ENCODE results near the gene DAD1.
"Not testable (repeated sequence)": the region's sequence is repeated elsewhere in the genome, so short reads cannot be mapped to it uniquely, and the experiment has no call there.

The DAD1 gene

GRCh38 chr14:22566845-22567244 lies 22.2 kb downstream of the DAD1 start:
- H3K79me2 ChIP-seq (ENCODE audit: control insufficient read depth, insufficient read depth, low read length): peaks cover 2% of the 10 kb centered on the region
- no peak overlapping the region for H4K5ac ChIP-seq (ENCODE audit: low read length)
- no peak overlapping the region for H3K4ac ChIP-seq (ENCODE audit: low read depth, low read length)
- no peak overlapping the region for H3K56ac ChIP-seq (ENCODE audit: low read length)
- H3K36me3 ChIP-seq (ENCODE audit: control insufficient read depth, insufficient read depth, low read length): peaks cover 1% of the 10 kb centered on the region
- no CpG with 5 or more reads among the region's 2 CpGs for WGBS (ENCODE audit: extremely low coverage, insufficient coverage, low lambda C conversion rate)
- H4K8ac ChIP-seq (ENCODE audit: low read depth, low read length): no peak overlapping the region
- H3K4me2 ChIP-seq (ENCODE audit: low read length): no peak overlapping the region
- peaks cover 2% of the 10 kb centered on the region for H3K4me1 ChIP-seq (ENCODE audit: control insufficient read depth, low read depth, low read length)
- H3K27ac ChIP-seq (ENCODE audit: low read depth, low read length): no peak overlapping the region
- no peaks in the 10 kb centered on the region for H3K27me3 ChIP-seq (ENCODE audit: insufficient read depth, low read length, poor library complexity)
- peaks cover 4% of the 10 kb centered on the region for H3K79me1 ChIP-seq (ENCODE audit: low read length)
- H3K18ac ChIP-seq (ENCODE audit: low read length): no peak overlapping the region
- no peak overlapping the region for H2AK5ac ChIP-seq (ENCODE audit: low read length)
- no peak for DNase-seq
- H2BK120ac ChIP-seq (ENCODE audit: low read depth, low read length): no peak overlapping the region
- no peak overlapping the region for H3K23ac ChIP-seq (ENCODE audit: low read length)
- H2BK15ac ChIP-seq (replicated peaks; ENCODE audit: low read depth): no peak overlapping the region
- no peak overlapping the region for H3K4me3 ChIP-seq (ENCODE audit: low read length)
- no peak overlapping the region for H3K9ac ChIP-seq (ENCODE audit: low read length)
- no peak overlapping the region for H2BK5ac ChIP-seq (ENCODE audit: low read length)

GRCh38 chr14:22566266-22566665 lies 22.8 kb downstream of the DAD1 start:
- not testable (repeated sequence) for H4K8ac ChIP-seq (ENCODE audit: low read depth, low read length); H3K4me3 ChIP-seq (ENCODE audit: low read length); H3K4me1 ChIP-seq (ENCODE audit: control insufficient read depth, low read depth, low read length); DNase-seq; H3K79me2 ChIP-seq (ENCODE audit: control insufficient read depth, insufficient read depth, low read length); H3K4me2 ChIP-seq (ENCODE audit: low read length); H3K56ac ChIP-seq (ENCODE audit: low read length); H3K23ac ChIP-seq (ENCODE audit: low read length); H3K4ac ChIP-seq (ENCODE audit: low read depth, low read length); H3K9ac ChIP-seq (ENCODE audit: low read length); H3K18ac ChIP-seq (ENCODE audit: low read length); H2BK5ac ChIP-seq (ENCODE audit: low read length); H4K5ac ChIP-seq (ENCODE audit: low read length); H3K27ac ChIP-seq (ENCODE audit: low read depth, low read length); H3K79me1 ChIP-seq (ENCODE audit: low read length); H3K27me3 ChIP-seq (ENCODE audit: insufficient read depth, low read length, poor library complexity); H2AK5ac ChIP-seq (ENCODE audit: low read length); H2BK15ac ChIP-seq (replicated peaks; ENCODE audit: low read depth); H2BK120ac ChIP-seq (ENCODE audit: low read depth, low read length); H3K36me3 ChIP-seq (ENCODE audit: control insufficient read depth, insufficient read depth, low read length)
- WGBS (ENCODE audit: extremely low coverage, insufficient coverage, low lambda C conversion rate): no CpG with 5 or more reads among the region's 9 CpGs

DNA sequence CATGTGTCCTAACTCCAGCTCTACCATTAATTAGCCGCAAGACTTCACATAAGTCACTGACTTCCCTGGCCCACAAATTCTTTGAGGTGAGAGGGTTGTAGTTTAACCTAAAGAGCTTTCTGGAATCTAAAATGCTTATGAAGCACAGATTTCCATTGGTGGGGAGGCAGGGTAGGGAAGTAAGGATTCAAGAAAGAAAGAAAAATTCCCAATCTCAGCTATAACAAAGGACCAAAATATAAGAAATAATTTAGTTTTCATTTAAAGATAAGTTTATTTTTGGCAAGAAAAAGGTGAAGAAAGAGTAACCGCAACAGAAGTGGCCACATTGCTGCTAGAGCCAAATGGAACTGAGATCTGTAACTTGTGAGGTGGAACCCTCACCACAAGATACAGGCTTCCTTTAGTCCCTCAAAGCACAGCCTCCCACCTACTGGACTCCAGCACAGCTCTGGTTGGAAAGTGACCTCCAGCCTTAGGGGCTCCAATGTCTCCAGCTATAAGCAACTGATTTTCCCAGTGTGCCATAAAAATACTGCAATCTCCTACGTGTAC lies 23.6 kb downstream of the DAD1 start:
- no peak overlapping the region for H3K4me3 ChIP-seq (ENCODE audit: low read length)
- peaks cover 4% of the 10 kb centered on the region for H3K79me1 ChIP-seq (ENCODE audit: low read length)
- peaks cover 2% of the 10 kb centered on the region for H3K79me2 ChIP-seq (ENCODE audit: control insufficient read depth, insufficient read depth, low read length)
- H2BK5ac ChIP-seq (ENCODE audit: low read length): no peak overlapping the region
- peak overlapping the region; percentile 59 for H4K8ac ChIP-seq (ENCODE audit: low read depth, low read length)
- DNase-seq: no peak
- peak overlapping the region; percentile 38 for H3K56ac ChIP-seq (ENCODE audit: low read length)
- no peak overlapping the region for H3K9ac ChIP-seq (ENCODE audit: low read length)
- no CpG with 5 or more reads among the region's 3 CpGs for WGBS (ENCODE audit: extremely low coverage, insufficient coverage, low lambda C conversion rate)
- no peak overlapping the region for H2BK120ac ChIP-seq (ENCODE audit: low read depth, low read length)
- H3K27ac ChIP-seq (ENCODE audit: low read depth, low read length): no peak overlapping the region
- H3K23ac ChIP-seq (ENCODE audit: low read length): no peak overlapping the region
- no peak overlapping the region for H3K4me2 ChIP-seq (ENCODE audit: low read length)
- H3K4ac ChIP-seq (ENCODE audit: low read depth, low read length): peak overlapping the region; percentile 2
- H2AK5ac ChIP-seq (ENCODE audit: low read length): no peak overlapping the region
- peak overlapping the region; percentile 4 for H3K18ac ChIP-seq (ENCODE audit: low read length)
- no peak overlapping the region for H2BK15ac ChIP-seq (replicated peaks; ENCODE audit: low read depth)
- peaks cover 1% of the 10 kb centered on the region for H3K36me3 ChIP-seq (ENCODE audit: control insufficient read depth, insufficient read depth, low read length)
- H4K5ac ChIP-seq (ENCODE audit: low read length): no peak overlapping the region
- no peaks in the 10 kb centered on the region for H3K27me3 ChIP-seq (ENCODE audit: insufficient read depth, low read length, poor library complexity)
- H3K4me1 ChIP-seq (ENCODE audit: control insufficient read depth, low read depth, low read length): peaks cover 6% of the 10 kb centered on the region

GRCh38 chr14:22564463-22564862 lies 24.6 kb downstream of the DAD1 start:
- no peak overlapping the region for H3K27ac ChIP-seq (ENCODE audit: low read depth, low read length)
- H3K27me3 ChIP-seq (ENCODE audit: insufficient read depth, low read length, poor library complexity): no peaks in the 10 kb centered on the region
- no peak overlapping the region for H3K23ac ChIP-seq (ENCODE audit: low read length)
- H2BK120ac ChIP-seq (ENCODE audit: low read depth, low read length): no peak overlapping the region
- no peak overlapping the region for H3K4me2 ChIP-seq (ENCODE audit: low read length)
- no peak overlapping the region for H3K9ac ChIP-seq (ENCODE audit: low read length)
- no peak overlapping the region for H4K5ac ChIP-seq (ENCODE audit: low read length)
- H3K79me2 ChIP-seq (ENCODE audit: control insufficient read depth, insufficient read depth, low read length): peaks cover 2% of the 10 kb centered on the region
- H2BK15ac ChIP-seq (replicated peaks; ENCODE audit: low read depth): no peak overlapping the region
- H2BK5ac ChIP-seq (ENCODE audit: low read length): no peak overlapping the region
- H3K36me3 ChIP-seq (ENCODE audit: control insufficient read depth, insufficient read depth, low read length): peaks cover 1% of the 10 kb centered on the region
- H3K4me3 ChIP-seq (ENCODE audit: low read length): no peak overlapping the region
- H3K18ac ChIP-seq (ENCODE audit: low read length): no peak overlapping the region
- peaks cover 6% of the 10 kb centered on the region for H3K4me1 ChIP-seq (ENCODE audit: control insufficient read depth, low read depth, low read length)
- H3K56ac ChIP-seq (ENCODE audit: low read length): no peak overlapping the region
- H3K4ac ChIP-seq (ENCODE audit: low read depth, low read length): no peak overlapping the region
- H4K8ac ChIP-seq (ENCODE audit: low read depth, low read length): no peak overlapping the region
- H2AK5ac ChIP-seq (ENCODE audit: low read length): no peak overlapping the region
- WGBS (ENCODE audit: extremely low coverage, insufficient coverage, low lambda C conversion rate): no CpG with 5 or more reads among the region's 1 CpG
- no peak for DNase-seq
- H3K79me1 ChIP-seq (ENCODE audit: low read length): peaks cover 4% of the 10 kb centered on the region

DNA sequence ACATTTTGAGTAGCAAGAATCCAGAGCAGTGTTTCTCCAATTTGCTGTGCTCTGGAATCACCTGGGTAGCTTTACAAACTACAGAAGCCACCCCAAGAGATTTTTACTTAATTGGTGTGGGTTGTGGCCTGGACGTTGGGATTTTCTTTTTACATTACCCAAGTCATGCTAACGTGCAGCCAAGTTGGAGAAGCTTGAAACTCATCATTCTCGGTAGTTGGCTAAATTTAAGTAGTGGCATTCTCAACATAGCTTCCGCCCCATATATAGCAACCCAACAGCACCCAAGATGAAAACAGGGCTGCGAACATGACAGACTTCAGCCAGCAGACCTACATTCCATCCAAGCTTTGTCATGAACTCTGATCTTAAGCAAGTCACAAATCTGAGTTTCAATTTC lies 25.0 kb downstream of the DAD1 start:
- peaks cover 6% of the 10 kb centered on the region for H3K4me1 ChIP-seq (ENCODE audit: control insufficient read depth, low read depth, low read length)
- no peak overlapping the region for H3K4ac ChIP-seq (ENCODE audit: low read depth, low read length)
- peaks cover 1% of the 10 kb centered on the region for H3K36me3 ChIP-seq (ENCODE audit: control insufficient read depth, insufficient read depth, low read length)
- no peak overlapping the region for H3K9ac ChIP-seq (ENCODE audit: low read length)
- H3K4me2 ChIP-seq (ENCODE audit: low read length): no peak overlapping the region
- no peak overlapping the region for H3K27ac ChIP-seq (ENCODE audit: low read depth, low read length)
- no peak overlapping the region for H2BK15ac ChIP-seq (replicated peaks; ENCODE audit: low read depth)
- peaks cover 2% of the 10 kb centered on the region for H3K79me1 ChIP-seq (ENCODE audit: low read length)
- no CpG with 5 or more reads among the region's 5 CpGs for WGBS (ENCODE audit: extremely low coverage, insufficient coverage, low lambda C conversion rate)
- H2BK5ac ChIP-seq (ENCODE audit: low read length): no peak overlapping the region
- no peak overlapping the region for H3K4me3 ChIP-seq (ENCODE audit: low read length)
- H2BK120ac ChIP-seq (ENCODE audit: low read depth, low read length): peak overlapping the region; percentile 78
- no peak overlapping the region for H4K8ac ChIP-seq (ENCODE audit: low read depth, low read length)
- no peak overlapping the region for H2AK5ac ChIP-seq (ENCODE audit: low read length)
- H3K56ac ChIP-seq (ENCODE audit: low read length): no peak overlapping the region
- no peaks in the 10 kb centered on the region for H3K27me3 ChIP-seq (ENCODE audit: insufficient read depth, low read length, poor library complexity)
- DNase-seq: no peak
- no peak overlapping the region for H4K5ac ChIP-seq (ENCODE audit: low read length)
- H3K79me2 ChIP-seq (ENCODE audit: control insufficient read depth, insufficient read depth, low read length): no peaks in the 10 kb centered on the region
- peak overlapping the region; percentile 22 for H3K18ac ChIP-seq (ENCODE audit: low read length)
- no peak overlapping the region for H3K23ac ChIP-seq (ENCODE audit: low read length)
